WTC11 (cell line): Measurements from ENCODE around the gene JOSD1. TPM values are rescaled to one million over a fixed set of nuclear protein-coding genes. Genes with fewer than 3 reads are reported as not detected.

ENCODE experiments used
- ATAC-seq: fragments of 200-7000 bp; cut with Tn5 transposase; 2 replicates; pipeline ENCODE4 v1.10.0; 2021; ENCODE audit warnings: mild to moderate bottlenecking, moderate library complexity
- CTCF ChIA-PET: fragments of 300-600 bp; sonication (Branson Sonifier 250); formaldehyde crosslinking; loops from one replicate; lab custom pipeline; 2021; ENCODE audit warnings: antibody characterized with exemption; lab: Charles Lee
- POLR2A ChIA-PET: fragments of 350-600 bp; sonication (Branson Sonifier 250); formaldehyde crosslinking; loops from one replicate; lab custom pipeline; 2021; ENCODE audit warnings: antibody characterized with exemption; lab: Charles Lee
- DNase-seq: peaks from one replicate; pipeline ENCODE4 v3.0.0; 2021; ENCODE audit warnings: low spot score
- H3K27ac Mint-ChIP-seq: 2 replicates; pipeline ENCODE4 v1.8.0; 2021; ENCODE audit warnings: mixed read lengths
- H3K27me3 Mint-ChIP-seq: 2 replicates; pipeline ENCODE4 v1.8.0; 2021; ENCODE audit warnings: low read depth, mild to moderate bottlenecking, moderate library complexity, mixed read lengths
- H3K36me3 Mint-ChIP-seq: 2 replicates; pipeline ENCODE4 v1.8.0; 2021; ENCODE audit warnings: mixed read lengths
- H3K4me1 Mint-ChIP-seq: 2 replicates; pipeline ENCODE4 v1.8.0; 2022; ENCODE audit warnings: mixed read lengths
- H3K4me3 Mint-ChIP-seq: 2 replicates; pipeline ENCODE4 v1.8.0; 2021; ENCODE audit warnings: mild to moderate bottlenecking, moderate library complexity, mixed read lengths
- H3K9me3 Mint-ChIP-seq: 2 replicates; pipeline ENCODE4 v1.8.0; 2021; ENCODE audit warnings: mixed read lengths
- AR ChIP-seq: fragments of 250-450 bp; sonication (Bioruptor Pico); IDR thresholded peaks from 2 replicates; pipeline ENCODE4 v1.9.0; 2021; ENCODE audit warnings: mild to moderate bottlenecking
- ATF1 ChIP-seq: sonication (generic); formaldehyde crosslinking; IDR thresholded peaks from 2 replicates; pipeline ENCODE4 v1.8.1; 2023; ENCODE audit warnings: mild to moderate bottlenecking, moderate library complexity, missing genetic modification reagents
- CBFB ChIP-seq: sonication (generic); formaldehyde crosslinking; IDR thresholded peaks from 2 replicates; pipeline ENCODE4 v1.8.1; 2022; ENCODE audit warnings: mild to moderate bottlenecking, low read depth, missing genetic modification reagents
- E2F5 ChIP-seq: sonication (generic); formaldehyde crosslinking; IDR thresholded peaks from 2 replicates; pipeline ENCODE4 v1.8.1; 2022; ENCODE audit warnings: mild to moderate bottlenecking, moderate library complexity, missing genetic modification reagents
- HMGXB4 ChIP-seq: sonication (generic); formaldehyde crosslinking; IDR thresholded peaks from 2 replicates; pipeline ENCODE4 v1.8.1; 2023; ENCODE audit warnings: mild to moderate bottlenecking, moderate library complexity, missing genetic modification reagents
- NFATC4 ChIP-seq: fragments of 250-450 bp; sonication (Bioruptor Pico); IDR thresholded peaks from 2 replicates; pipeline ENCODE4 v1.9.0; 2021; ENCODE audit warnings: mild to moderate bottlenecking
- NFE2L1 ChIP-seq: sonication (generic); formaldehyde crosslinking; IDR thresholded peaks from 2 replicates; pipeline ENCODE4 v1.8.1; 2023; ENCODE audit warnings: missing genetic modification reagents
- RELA ChIP-seq: sonication (generic); formaldehyde crosslinking; IDR thresholded peaks from 2 replicates; pipeline ENCODE4 v1.8.1; 2022; ENCODE audit warnings: missing genetic modification reagents, mild to moderate bottlenecking, borderline replicate concordance
- STAT6 ChIP-seq: sonication (generic); formaldehyde crosslinking; conservative IDR thresholded peaks from 2 replicates; pipeline ENCODE4 v1.8.1; 2023; ENCODE audit warnings: mild to moderate bottlenecking, low read depth, missing genetic modification reagents, moderate library complexity
- TCF7 ChIP-seq: sonication (generic); formaldehyde crosslinking; IDR thresholded peaks from 2 replicates; pipeline ENCODE4 v1.8.0; 2022; ENCODE audit warnings: mild to moderate bottlenecking, low read depth, missing genetic modification reagents, moderate library complexity
- TP53 ChIP-seq: sonication (generic); formaldehyde crosslinking; IDR thresholded peaks from 2 replicates; pipeline ENCODE4 v1.8.1; 2023; ENCODE audit warnings: mild to moderate bottlenecking, missing genetic modification reagents
- ZNF219 ChIP-seq: sonication (generic); formaldehyde crosslinking; IDR thresholded peaks from 2 replicates; pipeline ENCODE4 v1.8.0; 2023; ENCODE audit warnings: missing genetic modification reagents, mild to moderate bottlenecking, borderline replicate concordance
- ZNF416 ChIP-seq: fragments of 250-450 bp; sonication (Bioruptor Pico); IDR thresholded peaks from 2 replicates; pipeline ENCODE4 v1.9.0; 2021; ENCODE audit warnings: mild to moderate bottlenecking, inconsistent platforms
- ZNF532 ChIP-seq: fragments of 250-450 bp; sonication (Bioruptor Pico); IDR thresholded peaks from 2 replicates; pipeline ENCODE4 v1.9.0; 2021; ENCODE audit warnings: mild to moderate bottlenecking, borderline replicate concordance
- ZSCAN18 ChIP-seq: fragments of 250-450 bp; sonication (Bioruptor Pico); IDR thresholded peaks from 2 replicates; pipeline ENCODE4 v2.1.2; 2022; ENCODE audit warnings: mild to moderate bottlenecking, moderate library complexity
- total RNA-seq: library from RNA; stranded (reverse); gene quantifications from 3 replicates; pipeline ENCODE4 v1.2.3, GENCODE V29; 2021

The JOSD1 gene
- total RNA-seq, 1 experiment from 2014 or later: 24.5 TPM

GRCh38 chr22:38652859-38653258, 47.9 kb downstream of the JOSD1 start (continued):
- TF ChIP-seq AR (CRISPR knock-in tag) (no peak), NFATC4 (CRISPR knock-in tag) (no peak), ZSCAN18 (no peak)

- no peak overlapping the region for H3K27ac Mint-ChIP-seq
- peaks cover 20% of the 10 kb centered on the region for H3K36me3 Mint-ChIP-seq
- no peaks in the 10 kb centered on the region for H3K4me1 Mint-ChIP-seq
- DNase-seq (no peak), ATAC-seq (no peak)
- H3K4me3 Mint-ChIP-seq: no peak overlapping the region
- no peaks in the 10 kb centered on the region for H3K27me3 Mint-ChIP-seq
- CTCF ChIA-PET: no interaction called here
- H3K9me3 Mint-ChIP-seq: peaks cover 5% of the 10 kb centered on the region
- POLR2A ChIA-PET: no interaction called here
- TF ChIP-seq NFE2L1: no peak
- no peak for TF ChIP-seq ZSCAN18
- no peak for TF ChIP-seq AR (CRISPR knock-in tag)
- TF ChIP-seq TCF7 (CRISPR knock-in tag): no peak
- no peak for TF ChIP-seq E2F5 (CRISPR knock-in tag)
- TF ChIP-seq ZNF532 (CRISPR knock-in tag): no peak
- no peak for TF ChIP-seq TP53 (CRISPR knock-in tag)
- TF ChIP-seq ATF1 (CRISPR knock-in tag): no peak
- no peak for TF ChIP-seq CBFB
- no peak for TF ChIP-seq STAT6
- no peak for TF ChIP-seq HMGXB4
- no peak for TF ChIP-seq RELA (CRISPR knock-in tag)
- no peak for TF ChIP-seq ZNF219 (CRISPR knock-in tag)
- no peak for TF ChIP-seq ZNF416 (CRISPR knock-in tag)
These were observed 50.8 kb downstream of the JOSD1 start for GRCh38 chr22:38649841-38650522.
